K562 (cell line): ENCODE data around the gene CCL27. TPM values are rescaled to one million over a fixed set of nuclear protein-coding genes. Genes with fewer than 3 reads are reported as not detected.

Source experiments
- ESRRB ChIP-seq: fragments of 250-450 bp; sonication (Bioruptor Pico); IDR thresholded peaks from 2 replicates; pipeline ENCODE4 v1.5.0; 2020; ENCODE audit warnings: mild to moderate bottlenecking, moderate library complexity, borderline replicate concordance
- ETS2 ChIP-seq: IDR thresholded peaks from 2 replicates; pipeline ENCODE4 v1.6.1; 2016; ENCODE audit warnings: borderline replicate concordance, missing genetic modification characterization, mild to moderate bottlenecking, moderate library complexity, missing compliant biosample characterization; ENCODE audit not compliant: poor library complexity, severe bottlenecking
- KDM1A ChIP-seq, 2 experiments: fragments of 450-650 bp; IDR thresholded peaks; 2 replicates each; pipeline ENCODE4 v1.6.1; 2016; ENCODE audit warnings: mild to moderate bottlenecking in 2 of 2
- NELFE ChIP-seq: IDR thresholded peaks from 2 replicates; pipeline ENCODE4 v1.6.1; 2011; ENCODE audit warnings: mild to moderate bottlenecking; ENCODE audit not compliant: insufficient read depth, insufficient read length
- REST ChIP-seq, 2 experiments: fragments of 450-650 bp; formaldehyde crosslinking in 1 of 2; IDR thresholded peaks; 2 replicates each; pipeline versions ENCODE4 v1.4.0 to v1.6.1; 2014 to 2020; ENCODE audit warnings: mild to moderate bottlenecking in 2 of 2, borderline replicate concordance in 1 of 2, low read depth in 1 of 2
- RFX1 ChIP-seq: fragments of 450-650 bp; IDR thresholded peaks from 2 replicates; pipeline ENCODE4 v1.6.1; 2016; ENCODE audit warnings: mild to moderate bottlenecking, moderate library complexity
- RNF219 ChIP-seq: fragments of 250-450 bp; sonication (Bioruptor Pico); IDR thresholded peaks from 2 replicates; pipeline ENCODE4 v1.5.0; 2022; ENCODE audit warnings: mild to moderate bottlenecking
- TEAD1 ChIP-seq, 2 experiments: fragments of 450-650 bp in 1 of 2; sonication (generic) in 1 of 2; formaldehyde crosslinking; IDR thresholded peaks; 2 replicates each; pipeline versions ENCODE4 v1.4.0 to v1.8.0; 2020 to 2022; ENCODE audit warnings: mild to moderate bottlenecking in 2 of 2, missing genetic modification reagents in 1 of 2
- TFAM ChIP-seq: fragments of 250-450 bp; sonication (Bioruptor Pico); conservative IDR thresholded peaks from 2 replicates; pipeline ENCODE4 v1.5.0; 2021; ENCODE audit warnings: mild to moderate bottlenecking, moderate library complexity
- THRB ChIP-seq: fragments of 450-650 bp; formaldehyde crosslinking; conservative IDR thresholded peaks from 2 replicates; pipeline ENCODE4 v1.4.0; 2022; ENCODE audit warnings: mild to moderate bottlenecking, missing genetic modification characterization
- TOE1 ChIP-seq, 2 experiments: fragments of 450-650 bp in 1 of 2; sonication (generic) in 1 of 2; formaldehyde crosslinking in 1 of 2; IDR thresholded peaks; 2 replicates each; pipeline versions ENCODE4 v1.7.1 to v1.8.0; 2016 to 2022; ENCODE audit warnings: borderline replicate concordance in 2 of 2, mild to moderate bottlenecking in 2 of 2, antibody characterized with exemption in 1 of 2, inconsistent platforms in 1 of 2, low read depth in 1 of 2, missing genetic modification reagents in 1 of 2, moderate library complexity in 1 of 2
- ZBTB17 ChIP-seq: fragments of 450-650 bp; formaldehyde crosslinking; IDR thresholded peaks from 2 replicates; pipeline ENCODE4 v1.4.0; 2020; ENCODE audit warnings: mild to moderate bottlenecking
- ZNF586 ChIP-seq: fragments of 450-650 bp; formaldehyde crosslinking; conservative IDR thresholded peaks from 2 replicates; pipeline ENCODE4 v1.4.0; 2020; ENCODE audit warnings: mild to moderate bottlenecking, moderate library complexity
- polyA plus RNA-seq, 8 experiments: library from polyadenylated mRNA; depleted of rRNA in 4 of 8; stranded (reverse) in 5 of 8; unstranded in 3 of 8; fragments of >200 nt; fragmentation: Nextera tagmentation in 2 of 8; fragmentation: Illumina TruSeq in 1 of 8; extraction: Ambion mirVana in 2 of 8; extraction: Trizol in 1 of 8; gene quantifications; 2 replicates each; pipeline versions ENCODE4 v1.2.1 to v1.2.3, GENCODE V29; 2011 to 2014; ENCODE audit warnings: inconsistent platforms in 1 of 8, missing spikeins in 1 of 8
- total RNA-seq, 7 experiments: library from RNA; depleted of rRNA in 6 of 7; stranded (reverse); fragments of >200 nt in 6 of 7; fragmentation: Illumina TruSeq in 2 of 7; extraction: Trizol in 2 of 7; gene quantifications; 2 replicates each; pipeline versions ENCODE4 v1.2.1 to v1.2.3, GENCODE V29; 2011 to 2021; ENCODE audit warnings: low replicate concordance in 1 of 7

Gene CCL27
- total and polyA plus RNA-seq, 9 of the 15 experiments (the other 6 are each of a cell fraction or from before 2014, with no cell fraction given), result 0.10 to 0.53 (median 0.27) TPM; not detected in 5

GRCh38 chr9:34620061-34620994, 42.1 kb downstream of the CCL27 start, which contains the start of gene DCTN3 (continued):
- TF ChIP-seq RNF219 (CRISPR knock-in tag) (no peak), THRB (CRISPR knock-in tag) (no peak), ETS2 (no peak), TEAD1 (CRISPR knock-in tag; IDR thresholded peaks at IDR 0.05) (0 out of 4 replicates have a peak, but pooled peaks of 1 of the 2 experiments have one; percentile 45), ZNF586 (CRISPR knock-in tag) (no peak), NELFE (no peak), TOE1 (IDR thresholded peaks at IDR 0.05; ENCODE audit: borderline replicate concordance) (no peak), TOE1 (CRISPR knock-in tag; IDR thresholded peaks at IDR 0.05; ENCODE audit: borderline replicate concordance, low read depth) (no peak), KDM1A (IDR thresholded peaks at IDR 0.05) (no peak), TFAM (CRISPR knock-in tag) (no peak), ESRRB (no peak), ZBTB17 (CRISPR knock-in tag) (no peak), REST (IDR thresholded peaks at IDR 0.05; ENCODE audit: borderline replicate concordance) (no peak), REST (CRISPR knock-in tag; IDR thresholded peaks at IDR 0.05; ENCODE audit: low read depth) (no peak), RFX1 (peak; percentile 93)
